Measurements from ENCODE around the gene FBXO27. TPM values are rescaled to one million over a fixed set of nuclear protein-coding genes. Genes with fewer than 3 reads are reported as not detected.
"Not testable (repeated sequence)": the region's sequence is repeated elsewhere in the genome, so short reads cannot be mapped to it uniquely, and the experiment has no call there.

FBXO27 gene
- total RNA-seq, 1 donor, result 7.2 TPM

GRCh38 chr19:39070888-39071287 lies 38.5 kb upstream of the FBXO27 start:
- DNase-seq (ENCODE audit: low read depth), result no peak
- TF ChIP-seq, protein P1, sequence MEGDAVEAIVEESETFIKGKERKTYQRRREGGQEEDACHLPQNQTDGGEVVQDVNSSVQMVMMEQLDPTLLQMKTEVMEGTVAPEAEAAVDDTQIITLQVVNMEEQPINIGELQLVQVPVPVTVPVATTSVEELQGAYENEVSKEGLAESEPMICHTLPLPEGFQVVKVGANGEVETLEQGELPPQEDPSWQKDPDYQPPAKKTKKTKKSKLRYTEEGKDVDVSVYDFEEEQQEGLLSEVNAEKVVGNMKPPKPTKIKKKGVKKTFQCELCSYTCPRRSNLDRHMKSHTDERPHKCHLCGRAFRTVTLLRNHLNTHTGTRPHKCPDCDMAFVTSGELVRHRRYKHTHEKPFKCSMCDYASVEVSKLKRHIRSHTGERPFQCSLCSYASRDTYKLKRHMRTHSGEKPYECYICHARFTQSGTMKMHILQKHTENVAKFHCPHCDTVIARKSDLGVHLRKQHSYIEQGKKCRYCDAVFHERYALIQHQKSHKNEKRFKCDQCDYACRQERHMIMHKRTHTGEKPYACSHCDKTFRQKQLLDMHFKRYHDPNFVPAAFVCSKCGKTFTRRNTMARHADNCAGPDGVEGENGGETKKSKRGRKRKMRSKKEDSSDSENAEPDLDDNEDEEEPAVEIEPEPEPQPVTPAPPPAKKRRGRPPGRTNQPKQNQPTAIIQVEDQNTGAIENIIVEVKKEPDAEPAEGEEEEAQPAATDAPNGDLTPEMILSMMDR (IDR thresholded peaks at IDR 0.05; ENCODE audit: insufficient read depth, low read length), result no peak
- H3K4me3 ChIP-seq (ENCODE audit: low read depth, low read length), result no peak overlapping the region

- H3K4me3 ChIP-seq (ENCODE audit: low read depth, low read length); DNase-seq (ENCODE audit: low read depth): not testable (repeated sequence)
Measured at GRCh38 chr19:39068259-39068658, 35.9 kb upstream of the FBXO27 start.

GRCh38 chr19:39067104-39067503 lies 34.8 kb upstream of the FBXO27 start:
- no peak for DNase-seq (ENCODE audit: low read depth)
- H3K4me3 ChIP-seq (ENCODE audit: low read depth, low read length), result no peak overlapping the region
- TF ChIP-seq, protein P1 (IDR thresholded peaks at IDR 0.05; ENCODE audit: insufficient read depth, low read length), result no peak

- H3K4me3 ChIP-seq (ENCODE audit: low read depth, low read length), result no peak overlapping the region
- DNase-seq (ENCODE audit: low read depth), result no peak
- TF ChIP-seq, protein P1 (IDR thresholded peaks at IDR 0.05; ENCODE audit: insufficient read depth, low read length), result no peak
Measured at GRCh38 chr19:39065928-39066327, 33.6 kb upstream of the FBXO27 start.

GRCh38 chr19:39064405-39064804 lies 32.1 kb upstream of the FBXO27 start:
- TF ChIP-seq, protein P1 (IDR thresholded peaks at IDR 0.05; ENCODE audit: insufficient read depth, low read length), result no peak
- H3K4me3 ChIP-seq (ENCODE audit: low read depth, low read length), result no peak overlapping the region
- DNase-seq (ENCODE audit: low read depth), result no peak

GRCh38 chr19:39060171-39060570 lies 27.8 kb upstream of the FBXO27 start:
- no peak overlapping the region for H3K4me3 ChIP-seq (ENCODE audit: low read depth, low read length)
- DNase-seq (ENCODE audit: low read depth), result no peak
- TF ChIP-seq, protein P1 (IDR thresholded peaks at IDR 0.05; ENCODE audit: insufficient read depth, low read length), result no peak

GRCh38 chr19:39059302-39059701 lies 27.0 kb upstream of the FBXO27 start:
- no peak overlapping the region for H3K4me3 ChIP-seq (ENCODE audit: low read depth, low read length)
- TF ChIP-seq, protein P1 (IDR thresholded peaks at IDR 0.05; ENCODE audit: insufficient read depth, low read length), result no peak
- DNase-seq (ENCODE audit: low read depth), result no peak
